Upper lobe of left lung (tissue), 4 donors: ENCODE measurements around the gene SOX11.

Experiments used
- CTCF ChIP-seq, 6 experiments: fragments of 450-650 bp in 4 of 6; fragments of 200-600 bp in 2 of 6; sonication (generic) in 2 of 6; IDR thresholded peaks; one replicate each; pipeline ENCODE4 v1.5.1; 2016 to 2019; ENCODE audit warnings: antibody characterized with exemption in 6 of 6
- POLR2A ChIP-seq, 4 donors: fragments of 450-650 bp; IDR thresholded peaks; one replicate each; pipeline ENCODE4 v1.5.1; 2016 to 2017; ENCODE audit warnings: antibody characterized with exemption in 4 of 4, mild to moderate bottlenecking in 2 of 4
- POLR2AphosphoS5 ChIP-seq, 2 donors: sonication (generic); formaldehyde crosslinking; IDR thresholded peaks; one replicate each; pipeline ENCODE4 v1.5.1; 2017; ENCODE audit warnings: antibody characterized with exemption in 2 of 2

DNA sequence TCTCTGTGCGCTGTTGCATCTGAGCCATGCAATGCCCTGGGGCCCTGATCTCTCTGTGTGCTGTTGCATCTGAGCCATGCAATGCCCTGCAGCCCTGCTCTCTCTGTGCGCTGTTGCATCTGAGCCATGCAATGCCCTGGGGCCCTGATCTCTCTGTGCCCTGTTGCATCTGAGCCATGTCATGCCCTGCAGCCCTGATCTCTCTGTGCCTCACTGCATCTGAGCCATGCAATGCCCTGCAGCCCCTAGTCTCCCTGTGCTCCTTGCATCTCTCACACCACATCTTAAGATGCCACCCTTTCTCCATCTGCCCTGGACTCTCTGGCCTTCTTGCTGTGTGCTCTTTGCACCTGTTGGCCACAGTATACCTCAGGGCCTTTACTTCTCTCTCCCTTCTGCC, 56.2 kb downstream of the SOX11 start:
- TF ChIP-seq CTCF (IDR thresholded peaks at IDR 0.05) (no peak), POLR2A (IDR thresholded peaks at IDR 0.05) (no peak), POLR2AphosphoS5 (IDR thresholded peaks at IDR 0.05) (no peak)
